ENCODE results near the gene ARID1A. TPM values are rescaled to one million over a fixed set of nuclear protein-coding genes. Genes with fewer than 3 reads are reported as not detected.

The ARID1A gene
- total RNA-seq, 1 donor: 22.8 TPM

DNA sequence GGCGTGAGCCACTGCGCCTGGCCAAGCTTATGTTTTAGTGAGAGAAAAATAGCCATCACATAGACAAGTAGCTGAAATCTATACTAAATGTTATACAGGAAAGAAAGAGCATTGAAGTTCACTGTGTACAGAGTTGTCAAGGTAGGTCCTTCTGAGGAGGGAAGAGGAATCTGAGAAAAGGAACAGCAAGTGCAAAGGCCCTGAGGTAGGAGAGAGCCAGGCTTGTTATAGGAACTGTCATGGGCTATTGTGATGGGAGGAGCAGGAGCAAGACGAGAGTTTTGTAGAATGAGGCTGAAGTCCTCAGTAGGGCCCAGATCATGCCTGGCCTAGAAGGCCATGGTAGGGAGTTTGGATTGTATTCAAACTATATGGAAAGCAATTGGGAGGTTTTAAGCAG is 135.2 kb downstream of the ARID1A start:
- H3K27ac ChIP-seq (ENCODE audit: low read depth, low read length): no peak overlapping the region
- TF ChIP-seq, protein P1, sequence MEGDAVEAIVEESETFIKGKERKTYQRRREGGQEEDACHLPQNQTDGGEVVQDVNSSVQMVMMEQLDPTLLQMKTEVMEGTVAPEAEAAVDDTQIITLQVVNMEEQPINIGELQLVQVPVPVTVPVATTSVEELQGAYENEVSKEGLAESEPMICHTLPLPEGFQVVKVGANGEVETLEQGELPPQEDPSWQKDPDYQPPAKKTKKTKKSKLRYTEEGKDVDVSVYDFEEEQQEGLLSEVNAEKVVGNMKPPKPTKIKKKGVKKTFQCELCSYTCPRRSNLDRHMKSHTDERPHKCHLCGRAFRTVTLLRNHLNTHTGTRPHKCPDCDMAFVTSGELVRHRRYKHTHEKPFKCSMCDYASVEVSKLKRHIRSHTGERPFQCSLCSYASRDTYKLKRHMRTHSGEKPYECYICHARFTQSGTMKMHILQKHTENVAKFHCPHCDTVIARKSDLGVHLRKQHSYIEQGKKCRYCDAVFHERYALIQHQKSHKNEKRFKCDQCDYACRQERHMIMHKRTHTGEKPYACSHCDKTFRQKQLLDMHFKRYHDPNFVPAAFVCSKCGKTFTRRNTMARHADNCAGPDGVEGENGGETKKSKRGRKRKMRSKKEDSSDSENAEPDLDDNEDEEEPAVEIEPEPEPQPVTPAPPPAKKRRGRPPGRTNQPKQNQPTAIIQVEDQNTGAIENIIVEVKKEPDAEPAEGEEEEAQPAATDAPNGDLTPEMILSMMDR (IDR thresholded peaks at IDR 0.05; ENCODE audit: extremely low read depth, low read depth, low read length): no peak
- H3K36me3 ChIP-seq (ENCODE audit: insufficient read depth, low read length): peaks cover 45% of the 10 kb centered on the region
- no peak overlapping the region for H2AFZ ChIP-seq (ENCODE audit: low read length)
- no peak overlapping the region for H3K4me2 ChIP-seq (ENCODE audit: insufficient read depth, low read length)
- H4K20me1 ChIP-seq (ENCODE audit: insufficient read depth, low read length): peaks cover 35% of the 10 kb centered on the region
- H3K4me3 ChIP-seq (ENCODE audit: insufficient read depth, low read length): no peak overlapping the region
- H3K9me3 ChIP-seq (ENCODE audit: low read depth, low read length): no peaks in the 10 kb centered on the region
- H3K27me3 ChIP-seq (ENCODE audit: insufficient read depth, low read length): no peaks in the 10 kb centered on the region
- no peak for DNase-seq (ENCODE audit: insufficient read length, low spot score, missing footprints)
- peaks cover 55% of the 10 kb centered on the region for H3K79me2 ChIP-seq (ENCODE audit: insufficient read depth, low read length)
- H3K4me1 ChIP-seq (ENCODE audit: insufficient read depth, low read length): peaks cover 17% of the 10 kb centered on the region

Small RNA genes within 50 kb of the gene (small RNA-seq; reads per million reads assigned to genes)
- not detected for gene AL627082.1
- gene RN7SL165P: not detected

Other genes starting within 250 kb of the ARID1A start
- 181 and 198 TPM in 2 replicates for gene HMGN2, start 223.6 kb upstream of the ARID1A start, total RNA-seq
- gene RPS6KA1, start 166.3 kb upstream of the ARID1A start, total RNA-seq: 2.2 and 2.4 TPM in 2 replicates
- 18.1 and 19.2 TPM in 2 replicates for gene PIGV, start 91.9 kb downstream of the ARID1A start, total RNA-seq
- 6.2 and 7.6 TPM in 2 replicates for gene ZDHHC18, start 130.7 kb downstream of the ARID1A start, total RNA-seq
- gene SFN, start 167.1 kb downstream of the ARID1A start, total RNA-seq: under 0.01 and 0.29 TPM in 2 replicates
- 8.0 and 8.3 TPM in 2 replicates for gene GPN2, start 194.3 kb downstream of the ARID1A start, total RNA-seq
- gene GPATCH3, start 204.5 kb downstream of the ARID1A start, total RNA-seq: 10.3 and 10.9 TPM in 2 replicates
- not detected in 2 replicates for gene NR0B2, start 218.0 kb downstream of the ARID1A start, total RNA-seq
- gene NUDC, start 225.7 kb downstream of the ARID1A start, total RNA-seq: 15.9 and 17.4 TPM in 2 replicates

Measured in osteoblast (primary cell).